GM12872 (cell line): ENCODE results near the gene ELAPOR2.

Experiments
- TF ChIP-seq, protein P1 (sequence below): IDR thresholded peaks from 3 replicates; pipeline ENCODE4 v1.5.1; 2011; ENCODE audit warnings: low read depth, mild to moderate bottlenecking, low read length, moderate library complexity; ENCODE audit not compliant: insufficient read depth

The ELAPOR2 gene

DNA sequence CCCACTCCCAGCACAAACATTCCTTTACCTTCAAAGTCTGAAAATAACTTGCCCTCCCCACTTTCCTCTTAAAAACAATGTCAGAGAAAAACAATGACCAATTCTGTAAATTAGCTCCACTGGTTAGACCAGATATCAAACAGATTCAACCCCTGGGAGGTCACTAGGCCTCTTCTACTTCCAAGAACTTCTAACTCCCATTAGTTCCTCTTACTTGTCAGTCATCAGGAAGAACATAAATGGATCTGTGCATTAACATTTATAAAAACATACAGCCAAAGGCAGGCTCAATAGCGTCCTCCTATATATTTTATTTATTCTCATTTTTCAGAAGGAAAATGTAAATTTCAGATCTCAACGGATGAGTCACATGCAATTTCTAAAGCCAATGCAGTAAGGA is 2.2 kb downstream of the ELAPOR2 start:
- TF ChIP-seq, protein P1, sequence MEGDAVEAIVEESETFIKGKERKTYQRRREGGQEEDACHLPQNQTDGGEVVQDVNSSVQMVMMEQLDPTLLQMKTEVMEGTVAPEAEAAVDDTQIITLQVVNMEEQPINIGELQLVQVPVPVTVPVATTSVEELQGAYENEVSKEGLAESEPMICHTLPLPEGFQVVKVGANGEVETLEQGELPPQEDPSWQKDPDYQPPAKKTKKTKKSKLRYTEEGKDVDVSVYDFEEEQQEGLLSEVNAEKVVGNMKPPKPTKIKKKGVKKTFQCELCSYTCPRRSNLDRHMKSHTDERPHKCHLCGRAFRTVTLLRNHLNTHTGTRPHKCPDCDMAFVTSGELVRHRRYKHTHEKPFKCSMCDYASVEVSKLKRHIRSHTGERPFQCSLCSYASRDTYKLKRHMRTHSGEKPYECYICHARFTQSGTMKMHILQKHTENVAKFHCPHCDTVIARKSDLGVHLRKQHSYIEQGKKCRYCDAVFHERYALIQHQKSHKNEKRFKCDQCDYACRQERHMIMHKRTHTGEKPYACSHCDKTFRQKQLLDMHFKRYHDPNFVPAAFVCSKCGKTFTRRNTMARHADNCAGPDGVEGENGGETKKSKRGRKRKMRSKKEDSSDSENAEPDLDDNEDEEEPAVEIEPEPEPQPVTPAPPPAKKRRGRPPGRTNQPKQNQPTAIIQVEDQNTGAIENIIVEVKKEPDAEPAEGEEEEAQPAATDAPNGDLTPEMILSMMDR = no peak

DNA sequence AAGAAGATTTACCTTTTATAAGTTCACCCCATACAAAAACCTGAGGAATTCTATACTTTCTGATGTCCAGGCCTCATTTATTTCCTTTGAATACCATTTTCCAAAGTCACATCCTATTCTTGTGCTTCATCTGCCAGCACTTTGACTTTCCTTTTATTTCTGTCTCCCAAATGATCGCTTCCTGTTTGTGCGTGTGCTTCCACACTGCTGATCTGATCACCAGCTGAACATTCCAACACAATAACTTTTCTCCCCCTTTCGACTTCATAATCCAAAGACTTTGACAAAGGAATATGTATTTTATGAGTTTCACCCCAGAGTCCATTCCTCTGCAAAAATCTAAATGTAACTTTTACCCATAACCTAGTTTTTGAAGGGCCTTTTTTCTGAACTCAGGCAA is 3.1 kb downstream of the ELAPOR2 start:
- TF ChIP-seq, protein P1 = no peak

DNA sequence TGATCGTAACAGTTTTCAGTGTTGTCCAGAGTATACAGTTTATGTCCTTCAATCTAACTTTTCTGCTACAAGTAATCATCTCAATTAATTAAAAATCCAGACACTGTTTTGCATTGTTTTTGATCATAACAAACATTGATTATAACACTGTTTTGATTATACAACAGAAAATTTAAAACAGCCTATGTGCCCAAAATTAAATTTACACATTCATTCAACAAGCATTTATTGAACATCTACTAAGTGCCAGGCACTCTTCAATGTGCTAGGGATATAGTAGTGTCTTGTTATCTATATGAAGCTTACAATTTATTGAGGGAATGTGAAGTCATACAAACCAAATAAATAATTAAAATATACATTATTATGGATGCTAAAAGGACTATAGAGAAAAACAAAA is 10.6 kb downstream of the ELAPOR2 start:
- TF ChIP-seq, protein P1 = no peak

DNA sequence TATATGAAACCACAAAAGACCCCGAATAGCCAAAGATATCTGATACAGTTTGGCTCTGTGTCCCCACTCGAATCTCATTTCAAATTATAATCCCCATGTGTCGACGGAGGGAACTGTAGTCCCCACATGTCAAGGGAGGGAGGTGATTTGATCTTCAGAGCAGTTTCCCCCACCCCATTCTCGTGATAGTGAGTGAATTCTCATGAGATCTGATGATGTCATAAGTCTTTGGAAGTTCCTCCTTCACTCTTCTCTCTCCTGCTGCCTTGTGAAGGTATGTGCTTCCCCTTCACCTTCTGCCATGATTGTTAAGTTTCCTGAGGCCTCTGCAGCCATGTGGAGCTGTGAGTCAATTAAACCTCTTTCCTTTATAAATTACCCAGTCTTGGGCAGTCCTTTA is 13.0 kb downstream of the ELAPOR2 start:
- TF ChIP-seq, protein P1 = no peak

DNA sequence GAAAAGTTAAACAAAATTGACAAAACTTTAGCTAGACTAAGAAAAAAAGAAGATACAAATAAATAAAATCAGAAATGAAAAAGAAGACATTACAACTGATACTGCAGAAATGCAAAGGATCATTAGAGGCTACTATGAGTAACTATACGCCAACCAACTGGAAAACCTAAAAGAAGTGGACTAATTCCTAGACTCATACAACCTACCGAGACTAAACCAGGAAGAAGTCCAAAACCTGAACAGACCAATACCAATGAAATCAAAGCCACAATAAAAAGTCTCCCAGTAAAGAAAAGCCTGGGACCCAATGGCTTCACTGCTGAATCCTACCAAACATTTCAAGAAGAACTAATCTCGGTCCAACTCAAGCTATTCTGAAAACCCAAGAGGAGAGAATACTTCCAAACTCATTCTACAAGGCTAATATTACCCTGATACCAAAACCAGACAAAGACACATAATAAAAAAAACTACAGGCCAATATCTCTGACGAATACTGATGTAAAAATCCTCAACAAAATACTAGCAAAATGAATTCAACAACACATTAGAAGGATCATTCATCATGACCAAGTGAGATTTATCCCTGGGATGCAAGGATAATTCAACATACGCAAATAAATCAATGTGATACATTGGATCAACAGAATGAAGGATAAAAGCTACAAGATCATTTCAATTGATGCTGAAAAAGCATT is 20.3 kb downstream of the ELAPOR2 start:
- TF ChIP-seq, protein P1 = no peak

DNA sequence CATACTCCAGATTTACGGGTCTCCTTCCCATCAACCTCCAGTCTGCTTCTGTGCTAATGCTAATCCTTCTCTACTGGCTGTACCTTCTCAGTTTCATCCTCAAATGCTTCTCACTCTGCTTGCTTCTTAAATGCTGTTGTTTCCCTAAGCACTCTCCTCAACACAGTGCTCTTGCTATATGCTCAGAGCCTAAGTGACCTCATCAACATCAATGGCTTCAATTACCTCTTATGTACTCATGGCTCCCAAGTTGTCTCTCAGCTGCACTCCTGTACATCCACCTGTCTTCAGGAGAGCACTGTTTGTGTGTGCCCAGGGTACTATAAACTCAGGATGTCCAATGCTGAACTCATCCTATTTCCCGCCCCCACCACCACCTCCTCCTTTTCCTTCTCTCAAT is 22.5 kb downstream of the ELAPOR2 start:
- TF ChIP-seq, protein P1 = no peak

DNA sequence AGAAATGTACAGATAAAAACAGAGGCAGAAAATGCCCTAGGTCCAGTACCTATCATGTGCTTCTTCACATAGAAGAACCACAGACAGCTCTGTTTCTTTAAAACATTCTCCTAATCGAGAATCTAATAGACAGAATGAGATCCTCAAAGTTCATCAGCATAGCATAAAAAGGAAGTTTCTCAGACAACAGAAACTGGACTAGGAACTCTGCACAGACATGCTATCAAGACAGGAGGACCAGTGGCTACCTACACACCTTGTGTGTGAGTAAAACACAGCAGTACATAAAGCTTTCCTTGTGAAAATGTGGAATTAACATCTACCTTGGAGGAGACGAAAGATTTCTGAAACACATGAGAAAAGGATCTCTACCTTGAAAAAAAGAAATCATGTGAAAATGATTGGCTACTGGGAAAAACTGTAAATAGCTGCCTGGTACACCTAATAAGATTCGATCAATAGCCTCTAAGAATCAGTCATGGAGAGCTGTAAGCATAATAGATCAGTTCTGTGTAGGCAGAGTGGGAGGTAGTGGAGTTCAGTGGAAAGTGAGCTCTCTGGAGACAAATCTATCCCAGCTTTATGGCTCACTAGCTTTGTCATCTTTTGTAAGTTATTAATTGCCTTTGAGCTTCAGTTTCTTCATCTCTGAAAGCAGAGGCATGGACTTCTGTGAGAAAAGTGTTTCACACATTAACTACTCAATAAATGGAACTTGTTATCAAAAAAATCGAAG is 26.7 kb downstream of the ELAPOR2 start:
- TF ChIP-seq, protein P1 = no peak
